ENCODE results near the gene BCAM. TPM values are rescaled to one million over a fixed set of nuclear protein-coding genes. Genes with fewer than 3 reads are reported as not detected.

BCAM gene
- total RNA-seq, 1 experiment from 2014 or later: 73.0 TPM

GRCh38 chr19:44788971-44789370, 19.9 kb upstream of the BCAM start:
- Histone ChIP-seq H2AFZ (ENCODE audit: low read length) (no peak overlapping the region), H2BK120ac (ENCODE audit: low read depth, low read length, poor library complexity, severe bottlenecking) (no peak overlapping the region), H2BK20ac (ENCODE audit: low read depth, low read length, poor library complexity, severe bottlenecking) (no peak overlapping the region), H4K20me1 (ENCODE audit: control insufficient read depth, insufficient read depth, insufficient read length) (no peaks in the 10 kb centered on the region), H3K23me2 (ENCODE audit: insufficient read length, low read depth, low read length, poor library complexity, severe bottlenecking) (no peaks in the 10 kb centered on the region), H3T11ph (ENCODE audit: low read length) (no peak overlapping the region), H2BK5ac (ENCODE audit: insufficient read length, low read length) (no peak overlapping the region), H3K56ac (ENCODE audit: insufficient read length, low read depth, low read length) (no peak overlapping the region), H3K79me1 (ENCODE audit: insufficient read depth, low read depth, low read length, poor library complexity, severe bottlenecking) (no peaks in the 10 kb centered on the region), H3K23ac (ENCODE audit: insufficient read length, low read depth, low read length) (no peak overlapping the region), H2BK12ac (ENCODE audit: insufficient read length, low read depth, low read length) (no peak overlapping the region), H3K79me2 (ENCODE audit: insufficient read depth, low read length) (no peaks in the 10 kb centered on the region), H3K14ac (ENCODE audit: insufficient read depth, low read length) (no peak overlapping the region), H3K27me3 (ENCODE audit: insufficient read depth, low read length) (no peaks in the 10 kb centered on the region), H3K4ac (ENCODE audit: low read depth, low read length) (no peak overlapping the region), H3K9ac (ENCODE audit: extremely low read depth, insufficient read length, low read length) (no peak overlapping the region), H3K18ac (ENCODE audit: insufficient read length, low read depth, low read length) (no peak overlapping the region), H2AK5ac (ENCODE audit: insufficient read length, low read length) (no peak overlapping the region), H3K27ac (ENCODE audit: insufficient read length, low read depth, low read length) (no peak overlapping the region), H3K4me1 (ENCODE audit: insufficient read depth, low read length) (no peaks in the 10 kb centered on the region), H3K4me2 (ENCODE audit: insufficient read depth, insufficient read length, low read length) (no peak overlapping the region), H4K91ac (ENCODE audit: insufficient read length, low read depth, low read length) (no peak overlapping the region), H4K8ac (replicated peaks; ENCODE audit: insufficient read length, low read depth, low read length) (no peak overlapping the region), H2BK15ac (ENCODE audit: low read depth, low read length) (no peak overlapping the region), H4K5ac (ENCODE audit: insufficient read length, low read depth, low read length) (no peak overlapping the region), H3K9me3 (ENCODE audit: control insufficient read depth, low read depth, low read length) (no peaks in the 10 kb centered on the region)
- peaks cover 9 to 67% (median 45%) of the 10 kb centered on the region in 3 experiments; a peak in 6 of 7 replicates for H3K36me3 Mint-ChIP-seq (ENCODE audit: insufficient read depth in 1 of 3, low read depth in 3 of 3)
- no CpG with 5 or more reads among the region's 6 CpGs for WGBS (ENCODE audit: extremely low coverage, insufficient read length, low lambda C conversion rate)
- no peaks in the 10 kb centered on the region for H3K27me3 Mint-ChIP-seq (ENCODE audit: low read depth)
- no peak for DNase-seq
- no peak overlapping the region for H3K27ac Mint-ChIP-seq
- H3K9me3 Mint-ChIP-seq: no peaks in the 10 kb centered on the region; a peak in 1 of 5 replicates
- H3K4me3 Mint-ChIP-seq: no peak overlapping the region
- H3K4me1 Mint-ChIP-seq: peaks cover 6 to 7% of the 10 kb centered on the region in 2 experiments
- TF ChIP-seq CTCF (conservative IDR thresholded peaks at IDR 0.05): no peak

Measured in H9 (cell line).